Activated naive CD4-positive, alpha-beta T cell treated with anti-CD3 and anti-CD28 coated beads, Interleukin-2, amount 10 ng/mL, durations not matched to agents 7 days and 5 days (primary cell): Measurements from ENCODE around the gene TXNDC11.

Source experiments
- CTCF ChIA-PET: fragments of 350-600 bp; sonication (Branson Sonifier 250); formaldehyde crosslinking; loops from one replicate; lab custom pipeline; 2021; ENCODE audit warnings: antibody characterized with exemption; lab: Charles Lee
- DNase-seq: peaks from one replicate; pipeline ENCODE4 v3.0.0-alpha.2; 2020
- H3K27ac Mint-ChIP-seq: one replicate; pipeline ENCODE4 v1.8.0; 2021; ENCODE audit warnings: mild to moderate bottlenecking, moderate library complexity, mixed read lengths
- H3K27me3 Mint-ChIP-seq: one replicate; pipeline ENCODE4 v1.8.0; 2021; ENCODE audit warnings: mild to moderate bottlenecking, mixed read lengths
- H3K36me3 Mint-ChIP-seq: one replicate; pipeline ENCODE4 v1.8.0; 2021; ENCODE audit warnings: mixed read lengths
- H3K4me1 Mint-ChIP-seq: one replicate; pipeline ENCODE4 v1.8.0; 2021; ENCODE audit warnings: mixed read lengths
- H3K4me3 Mint-ChIP-seq: one replicate; pipeline ENCODE4 v1.8.0; 2021; ENCODE audit warnings: mild to moderate bottlenecking, moderate library complexity, mixed read lengths
- H3K9me3 Mint-ChIP-seq: one replicate; pipeline ENCODE4 v1.8.0; 2021; ENCODE audit warnings: mixed read lengths

The TXNDC11 gene

GRCh38 chr16:11631214-11631613, 111.4 kb downstream of the TXNDC11 start:
- peaks cover 31% of the 10 kb centered on the region for H3K27me3 Mint-ChIP-seq
- no peak for DNase-seq
- H3K36me3 Mint-ChIP-seq = no peaks in the 10 kb centered on the region
- H3K4me1 Mint-ChIP-seq = peaks cover 30% of the 10 kb centered on the region
- H3K4me3 Mint-ChIP-seq = no peak overlapping the region
- CTCF ChIA-PET = interaction anchor here (1.4 to 1.6 kb wide), 2 partner anchors 10 to 99 kb away, joined by 4 to 9 read pairs; no protein-coding TSS in a partner anchor
- H3K9me3 Mint-ChIP-seq = no peaks in the 10 kb centered on the region
- no peak overlapping the region for H3K27ac Mint-ChIP-seq

- Mint-ChIP-seq H3K36me3 (no peaks in the 10 kb centered on the region), H3K4me1 (peaks cover 33% of the 10 kb centered on the region), H3K27ac (no peak overlapping the region), H3K4me3 (no peak overlapping the region), H3K27me3 (peaks cover 26% of the 10 kb centered on the region), H3K9me3 (no peaks in the 10 kb centered on the region)
- CTCF ChIA-PET = interaction anchor here (0.7 to 1.6 kb wide), 3 partner anchors 11 to 98 kb away, joined by 4 to 9 read pairs (median 5); no protein-coding TSS in a partner anchor
- no peak for DNase-seq
Observed at GRCh38 chr16:11630768-11631056, 111.9 kb downstream of the TXNDC11 start.

- Mint-ChIP-seq H3K27ac (no peak overlapping the region), H3K27me3 (peaks cover 21% of the 10 kb centered on the region), H3K36me3 (no peaks in the 10 kb centered on the region), H3K9me3 (no peaks in the 10 kb centered on the region), H3K4me1 (peaks cover 38% of the 10 kb centered on the region), H3K4me3 (no peak overlapping the region)
- DNase-seq = no peak
- CTCF ChIA-PET = interaction anchor here (0.6 to 1.6 kb wide), 7 partner anchors 11 to 439 kb away, joined by 3 to 9 read pairs (median 4); no protein-coding TSS in a partner anchor
Observed at GRCh38 chr16:11630046-11630767, 112.5 kb downstream of the TXNDC11 start.
